LoVo (cell line): ENCODE results near the gene TMPRSS3.

ENCODE experiments used
- DNase-seq: peaks from one replicate; pipeline ENCODE4 v3.0.0-alpha.2; 2016; ENCODE audit warnings: low spot score

Gene TMPRSS3

DNA sequence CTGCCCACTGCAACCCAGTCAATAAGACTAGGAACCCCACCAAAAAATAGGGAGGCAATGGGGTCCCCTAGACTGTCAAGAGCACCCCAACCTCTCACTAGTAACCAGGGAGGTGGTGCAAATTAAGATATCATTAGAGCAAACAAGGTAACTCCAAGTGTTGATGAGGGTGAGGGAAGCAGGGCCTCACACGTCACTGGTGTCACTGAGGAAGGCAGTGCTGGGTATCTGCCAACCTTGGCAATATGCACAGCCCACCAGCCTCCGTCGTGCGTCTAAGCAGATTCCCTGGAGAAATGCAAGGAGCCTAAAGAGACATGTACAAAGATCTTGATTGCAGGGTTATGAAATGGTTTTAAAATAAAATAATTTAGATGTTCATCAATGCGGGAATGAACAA, 11.6 kb upstream of the TMPRSS3 start:
- DNase-seq = no peak

DNA sequence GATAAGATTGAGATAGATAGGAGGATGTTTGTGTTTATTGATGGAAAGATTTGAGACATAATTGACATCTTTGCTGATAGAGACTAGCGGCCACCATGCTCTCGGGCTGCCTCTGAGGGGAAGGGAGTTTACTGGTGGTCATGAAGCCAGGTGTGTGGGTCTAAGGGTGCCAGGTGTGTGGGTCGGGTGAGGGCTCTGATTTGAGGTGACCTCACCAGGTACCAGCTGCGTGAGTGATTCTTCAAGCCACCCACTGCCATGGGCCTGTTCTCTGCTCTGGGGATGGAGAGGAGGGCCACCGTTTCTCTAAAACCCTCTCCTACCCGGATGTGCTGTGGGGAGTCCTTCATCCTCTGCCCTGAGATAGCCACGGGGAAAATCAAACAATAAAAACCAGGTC, 11.0 kb upstream of the TMPRSS3 start:
- no peak for DNase-seq

DNA sequence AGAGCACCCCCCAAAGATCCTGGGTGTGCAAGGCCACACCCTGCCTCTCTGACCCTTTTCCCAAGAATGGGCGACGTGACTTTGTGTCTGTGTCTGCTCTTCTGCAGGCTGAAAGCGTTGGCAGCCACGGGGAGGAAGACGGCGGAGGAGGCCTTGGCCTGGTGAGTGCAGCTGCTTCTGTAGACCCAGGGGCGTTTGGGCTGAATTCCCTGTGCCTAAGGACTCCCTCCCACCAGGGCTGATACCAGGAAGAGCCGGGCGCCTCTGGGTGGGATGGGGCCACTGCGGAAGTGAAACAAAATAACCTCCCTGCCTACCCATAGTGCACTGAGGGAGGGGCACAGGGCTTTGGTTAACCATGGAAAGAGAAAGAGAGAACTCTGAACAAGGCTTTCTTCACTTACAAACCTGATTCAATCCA, 10.4 kb upstream of the TMPRSS3 start:
- DNase-seq = no peak

DNA sequence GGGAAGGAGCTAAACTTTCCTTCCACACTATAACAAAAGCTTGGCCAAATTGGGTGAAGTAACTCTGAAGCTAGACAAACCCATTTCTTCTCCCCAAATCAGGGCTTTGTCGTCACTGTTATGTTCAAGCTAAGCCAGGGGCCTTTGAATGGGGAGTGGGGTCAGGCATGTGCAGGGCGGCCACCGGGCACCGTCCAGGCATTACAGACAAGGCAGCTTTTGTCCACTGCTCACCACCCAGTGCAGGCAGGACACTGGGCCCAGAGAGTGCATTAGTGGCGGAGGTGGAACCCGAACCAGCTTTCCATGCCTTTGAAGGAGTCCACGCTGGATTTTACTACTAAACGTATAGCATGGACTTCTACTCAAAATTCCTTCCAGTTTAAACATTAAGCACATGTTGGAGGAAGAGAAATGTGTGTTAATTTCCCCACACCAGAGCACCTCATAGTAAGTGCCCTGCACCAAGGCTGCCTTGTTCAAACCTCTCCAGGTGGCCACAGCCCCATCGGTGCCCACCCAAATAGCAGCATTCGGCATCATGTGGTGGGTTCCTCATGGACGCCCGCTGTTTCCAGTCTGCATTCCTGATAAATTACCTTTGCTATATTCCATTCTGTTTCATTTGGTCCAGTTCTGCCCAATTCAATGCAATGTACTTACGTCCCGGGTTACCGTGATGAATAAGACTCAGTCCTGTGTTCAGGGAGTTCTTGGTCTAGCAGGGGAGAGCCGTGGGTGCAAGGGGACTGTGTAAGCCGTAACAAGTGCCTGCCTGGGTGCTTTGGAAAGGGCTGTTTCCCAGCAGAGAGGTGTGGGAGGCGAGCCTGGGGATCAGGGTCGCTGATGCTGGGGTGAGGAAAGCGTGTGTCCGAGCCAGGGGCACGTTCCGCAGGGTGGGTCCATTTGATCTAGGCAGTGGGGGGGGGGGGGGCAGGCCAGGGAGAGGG, 9.5 kb upstream of the TMPRSS3 start:
- DNase-seq = no peak

DNA sequence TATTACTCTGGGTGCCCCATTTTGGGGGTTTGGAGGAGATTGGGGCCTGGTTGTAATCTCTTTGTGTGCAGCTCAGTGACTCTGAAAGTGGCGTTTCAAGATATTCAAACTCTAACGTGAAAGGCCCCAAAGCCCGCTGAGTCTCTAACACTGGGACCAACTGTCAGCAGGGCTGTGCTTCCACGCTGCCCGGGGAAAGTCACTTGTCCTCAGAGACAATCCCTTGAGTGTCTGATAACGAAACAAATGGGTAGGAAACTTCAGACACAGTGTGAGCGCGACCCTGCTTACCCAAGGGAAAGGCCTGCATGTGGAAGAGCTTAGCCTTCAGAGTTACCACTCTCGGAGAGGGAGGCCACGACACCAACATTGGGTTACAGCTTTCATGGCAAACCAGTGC, 8.7 kb upstream of the TMPRSS3 start:
- no peak for DNase-seq

DNA sequence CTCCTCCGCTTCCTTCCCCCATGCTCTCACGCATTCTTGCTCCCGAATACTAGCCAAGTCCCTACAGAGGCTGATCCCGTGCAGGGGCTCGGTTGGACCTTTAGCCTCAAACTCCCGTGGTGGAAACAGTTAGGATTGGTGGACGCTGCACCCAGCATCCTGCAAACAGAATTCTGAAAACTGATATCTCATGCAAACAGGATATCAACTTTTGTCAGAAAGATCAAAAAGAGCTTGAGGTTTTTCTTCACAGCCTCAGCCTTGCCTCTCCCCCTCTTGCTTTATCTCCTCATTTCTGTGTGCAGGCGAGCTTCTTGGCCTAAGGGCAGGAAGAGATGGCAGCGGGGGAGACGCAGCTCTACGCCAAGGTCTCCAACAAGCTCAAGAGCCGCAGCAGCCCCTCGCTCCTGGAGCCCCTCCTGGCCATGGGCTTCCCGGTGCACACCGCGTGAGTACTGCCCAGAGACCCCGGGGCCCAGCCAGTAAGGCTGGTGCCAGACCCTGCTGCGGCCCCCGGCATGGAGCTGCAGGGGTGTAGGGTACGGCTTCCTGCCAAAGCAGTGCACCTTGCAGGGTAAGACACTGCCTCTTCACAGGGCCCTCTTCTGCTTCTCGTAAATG, 7.9 kb upstream of the TMPRSS3 start, which contains the start of gene UBASH3A:
Gene UBASH3A (plus strand): TSS at position 292 of the 621 bp plus-strand sequence. CDS start 44 bp downstream, at position 336.
- no peak for DNase-seq

DNA sequence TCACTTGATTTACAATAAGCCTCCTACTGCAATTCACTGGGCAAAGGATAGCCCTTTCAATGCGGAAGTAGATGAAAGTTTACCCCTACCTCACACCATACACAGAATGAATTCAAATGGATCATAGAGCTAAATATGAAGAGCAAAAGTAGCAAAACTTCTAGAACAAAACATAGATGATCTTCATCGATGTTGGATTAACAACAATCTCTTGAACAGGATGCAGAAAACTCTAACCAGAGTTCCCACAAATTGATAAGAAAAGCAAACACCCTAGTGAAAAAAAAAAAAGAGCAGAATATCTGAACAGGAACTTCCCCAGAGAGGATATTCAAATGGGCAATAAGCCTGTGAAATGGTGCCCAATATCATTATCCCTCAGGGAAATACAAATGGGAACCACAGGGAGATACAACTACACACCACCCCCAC, 6.0 kb upstream of the TMPRSS3 start:
- DNase-seq = no peak

DNA sequence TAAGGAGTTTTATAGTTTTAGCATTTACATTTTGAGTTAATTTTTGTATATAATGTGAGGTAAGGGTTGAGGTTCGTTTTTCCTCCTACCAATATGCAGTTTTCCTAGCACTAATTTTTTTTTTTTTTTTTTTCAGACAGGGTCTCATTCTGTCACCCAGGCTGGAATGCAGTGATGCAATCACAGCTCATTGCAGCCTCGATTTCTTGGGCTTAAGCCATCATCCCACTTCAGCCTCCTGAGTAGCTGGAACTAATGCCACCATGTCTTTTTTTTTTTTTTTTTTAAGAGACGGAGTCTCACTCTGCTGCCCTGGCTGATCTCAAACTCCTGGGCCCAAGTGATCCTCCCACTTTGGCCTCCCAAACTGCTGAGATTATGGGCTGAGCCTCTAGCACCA, 5.3 kb upstream of the TMPRSS3 start:
- DNase-seq = no peak

DNA sequence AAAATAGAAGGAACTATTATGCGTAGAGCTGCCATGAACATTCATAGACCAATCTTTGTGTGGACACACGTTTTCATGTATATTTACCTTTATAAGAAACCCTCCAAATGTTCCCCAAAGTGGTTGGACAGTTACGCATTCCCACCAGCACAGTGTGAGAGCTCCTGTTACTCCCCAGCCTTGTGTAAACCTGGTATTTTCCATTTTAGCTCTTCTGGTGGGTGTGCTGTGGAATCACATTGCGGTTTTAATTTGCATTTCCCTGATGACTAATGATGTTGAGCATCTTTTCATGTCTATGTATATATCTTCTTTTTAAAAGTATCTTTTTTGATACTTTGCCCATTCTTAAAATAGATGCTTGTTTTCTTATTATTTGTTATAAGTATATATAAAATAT, 4.7 kb upstream of the TMPRSS3 start:
- DNase-seq = no peak

DNA sequence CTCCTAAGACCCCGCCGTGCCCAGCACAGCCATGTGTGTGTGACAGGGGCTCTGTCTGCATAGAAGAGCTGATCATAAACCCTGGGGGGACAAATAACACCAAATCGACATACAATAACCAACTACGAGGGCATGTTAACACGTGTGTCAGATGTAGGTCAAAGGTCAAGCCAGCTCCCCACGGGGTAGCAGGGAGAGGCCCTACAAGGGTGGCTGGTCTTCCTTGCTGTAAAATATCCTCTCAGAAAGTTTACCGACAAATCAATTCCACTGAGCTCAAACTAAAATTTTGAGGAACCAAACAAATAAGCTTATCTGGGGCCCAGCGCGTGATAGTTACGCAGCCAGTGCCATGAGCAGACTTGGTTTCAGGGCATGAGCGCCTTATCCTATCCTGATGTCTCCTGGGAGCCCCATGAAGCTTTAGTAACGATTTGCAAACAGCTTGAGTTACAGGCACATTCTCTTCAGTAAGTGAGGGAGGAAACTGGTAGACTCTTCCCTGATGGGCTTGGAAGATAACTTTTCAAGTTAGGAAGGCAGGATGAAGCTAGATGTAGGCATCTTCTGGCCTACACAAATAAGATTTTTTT, 2.7 kb upstream of the TMPRSS3 start:
- DNase-seq = no peak

DNA sequence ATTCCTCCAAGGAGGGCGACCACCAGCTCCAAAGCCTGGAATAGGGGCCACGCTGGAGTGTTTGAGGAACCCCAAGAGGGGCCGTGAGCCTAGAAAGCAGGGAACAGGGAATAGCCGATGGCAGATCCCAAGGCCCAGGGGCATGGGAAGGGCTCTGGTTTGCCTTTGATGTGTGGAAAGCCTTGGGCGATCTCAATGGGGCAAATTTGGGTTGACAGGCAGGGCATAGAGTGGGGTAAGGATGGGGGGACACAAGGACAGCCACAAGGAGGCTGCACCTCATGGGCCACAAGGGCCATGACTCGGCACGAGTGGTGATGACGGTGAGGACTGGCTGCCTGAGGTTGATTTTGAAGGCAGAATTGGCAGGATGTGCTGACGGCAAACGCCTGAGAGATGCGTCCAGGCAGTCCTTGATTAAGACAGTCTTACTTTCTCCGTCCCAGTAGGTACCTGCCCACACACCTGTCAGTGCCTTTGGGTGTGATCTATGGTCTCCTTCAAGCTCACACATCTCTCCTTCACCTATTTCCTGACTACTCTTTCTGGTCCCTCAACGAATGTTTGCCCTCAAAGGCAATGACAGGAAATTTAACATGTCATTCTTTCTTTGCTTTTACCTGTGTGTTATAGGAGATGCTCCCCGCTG, 2.0 kb upstream of the TMPRSS3 start:
- no peak for DNase-seq

DNA sequence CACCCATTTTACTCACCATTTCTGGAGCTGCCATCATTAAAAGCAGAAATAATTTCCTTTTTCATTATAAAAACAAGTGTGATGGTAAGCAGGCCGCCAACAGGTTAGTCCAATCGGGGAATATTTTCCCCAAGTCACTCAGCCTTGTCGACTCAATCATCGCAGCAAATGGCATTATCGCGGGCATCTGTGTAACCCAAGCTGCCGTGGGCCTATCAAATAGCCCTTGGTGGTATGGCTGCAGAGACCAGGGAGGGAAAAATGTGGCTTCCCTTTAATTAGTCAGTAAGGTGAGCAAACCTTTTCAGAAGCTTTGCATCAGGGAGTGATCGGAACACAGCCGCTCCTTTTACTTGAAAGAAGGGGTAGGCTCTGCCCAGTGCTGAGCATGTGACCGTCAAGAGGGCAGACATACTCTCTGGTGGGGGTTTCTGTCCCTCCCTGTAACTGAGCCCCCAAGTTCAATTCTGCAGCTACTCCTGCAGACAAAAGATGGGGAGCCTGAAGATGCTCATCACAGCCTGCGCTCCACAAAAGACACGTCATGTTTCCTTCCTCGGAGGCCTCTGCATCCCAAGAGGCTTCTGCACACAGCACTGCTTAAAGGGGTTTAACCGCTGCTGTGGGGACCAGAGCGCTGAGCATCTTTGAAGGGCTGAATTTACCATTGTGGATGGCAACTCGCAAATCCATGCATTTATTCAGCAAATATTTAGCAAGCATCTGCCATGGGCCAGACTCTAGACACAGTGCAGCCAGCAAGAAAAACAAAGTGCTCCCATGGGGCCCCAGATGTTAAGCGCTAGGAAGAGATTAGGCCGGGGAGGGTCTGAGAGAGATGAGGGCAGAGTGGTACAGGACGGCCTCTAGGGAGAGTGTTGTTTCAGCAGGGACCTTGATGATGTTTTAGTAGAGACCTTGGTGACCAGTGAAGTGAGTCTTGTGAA, 1.2 kb upstream of the TMPRSS3 start:
- no peak for DNase-seq

DNA sequence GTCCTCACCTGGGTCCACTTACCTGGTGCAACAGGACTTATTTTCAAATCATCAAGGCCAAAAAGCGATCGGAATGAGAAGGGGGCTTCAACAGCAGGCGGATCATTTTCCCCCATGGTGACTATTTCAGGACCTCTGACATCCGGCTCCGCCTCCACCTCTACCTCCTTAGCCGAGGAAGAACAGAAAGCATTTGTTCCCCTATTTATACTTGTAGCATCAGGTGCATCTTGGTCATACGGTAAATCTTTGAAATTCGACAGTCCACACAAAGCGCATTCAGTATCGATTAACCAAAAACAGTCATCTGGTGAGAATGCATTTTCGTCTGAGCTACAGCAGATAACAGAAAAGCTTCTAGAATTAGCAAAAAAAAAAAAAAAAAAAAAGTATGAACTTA, 550 bp downstream of the TMPRSS3 start:
- no peak for DNase-seq

DNA sequence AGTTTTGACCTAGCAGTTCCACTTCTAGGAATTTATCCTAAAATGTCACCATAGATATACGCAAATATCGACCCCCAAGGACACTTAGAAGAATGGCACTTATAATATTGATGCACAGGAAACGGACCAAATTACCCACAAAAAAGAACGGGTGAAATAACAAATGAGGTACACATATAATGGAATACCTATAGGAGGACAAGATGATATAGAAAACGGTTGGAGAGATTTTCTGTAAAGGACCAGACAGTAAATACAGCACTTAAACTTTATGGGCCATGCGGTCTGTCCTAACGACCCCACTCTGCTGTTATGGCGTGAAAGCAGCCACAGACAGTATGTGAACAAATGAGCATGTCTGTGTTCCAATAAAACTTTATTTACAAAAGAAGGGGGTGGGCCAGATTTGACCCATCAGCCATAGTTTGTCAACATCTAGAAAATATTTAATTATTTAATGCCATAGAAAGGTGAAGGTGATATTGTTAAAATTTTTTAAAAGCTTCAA, 2.4 kb downstream of the TMPRSS3 start:
- DNase-seq = no peak

DNA sequence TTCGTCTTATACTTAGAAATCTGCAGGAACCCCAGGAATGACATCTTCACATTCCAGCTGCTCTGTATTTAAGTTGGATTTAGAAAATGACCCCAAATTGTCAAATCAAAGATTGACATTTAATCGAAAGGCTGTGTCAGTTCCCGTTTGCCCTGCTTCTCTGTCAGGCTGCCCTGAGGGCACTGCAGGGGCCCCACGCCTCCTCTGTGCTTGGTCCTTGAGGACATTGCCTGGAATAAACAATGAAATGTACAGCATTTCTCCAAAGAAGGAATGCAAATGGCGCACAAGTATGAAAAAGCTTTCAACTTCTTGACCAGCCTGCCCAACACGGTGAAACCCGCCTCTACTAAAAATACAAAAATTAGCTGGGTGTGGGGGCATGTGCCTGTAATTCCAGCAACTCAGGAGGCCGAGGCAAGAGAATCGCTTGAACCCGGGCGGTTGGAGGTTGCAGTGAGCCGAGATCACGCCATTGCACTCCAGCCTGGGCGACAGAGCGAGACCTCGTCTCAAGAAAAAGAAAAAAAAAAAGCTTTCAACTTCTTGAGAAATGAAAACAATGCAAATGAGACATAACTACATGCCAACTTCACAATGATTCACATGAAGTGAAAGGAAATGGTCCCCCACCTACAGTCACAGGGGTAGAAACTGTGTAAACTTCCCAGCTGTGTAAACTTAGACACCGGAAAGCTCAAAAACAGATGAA, 3.0 kb downstream of the TMPRSS3 start:
- no peak for DNase-seq

DNA sequence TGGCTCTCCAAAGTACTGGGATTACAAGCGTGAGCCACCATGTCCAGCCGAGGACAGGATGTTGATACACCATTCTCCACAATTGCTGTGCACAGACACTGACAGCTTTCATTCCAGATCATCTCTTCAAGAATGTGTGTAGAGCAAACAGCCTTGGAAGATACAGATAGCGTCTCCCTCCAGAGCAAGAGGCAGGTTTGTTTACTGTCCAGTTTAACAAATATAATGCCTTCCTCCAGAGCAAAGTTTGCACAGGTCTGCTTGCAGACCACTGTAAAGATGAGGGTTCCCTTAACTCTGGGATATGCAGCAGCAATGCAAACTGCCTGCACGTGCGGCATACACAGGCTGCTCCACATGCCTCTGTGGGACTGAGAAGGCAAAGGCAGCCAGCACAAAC, 4.6 kb downstream of the TMPRSS3 start:
- no peak for DNase-seq

DNA sequence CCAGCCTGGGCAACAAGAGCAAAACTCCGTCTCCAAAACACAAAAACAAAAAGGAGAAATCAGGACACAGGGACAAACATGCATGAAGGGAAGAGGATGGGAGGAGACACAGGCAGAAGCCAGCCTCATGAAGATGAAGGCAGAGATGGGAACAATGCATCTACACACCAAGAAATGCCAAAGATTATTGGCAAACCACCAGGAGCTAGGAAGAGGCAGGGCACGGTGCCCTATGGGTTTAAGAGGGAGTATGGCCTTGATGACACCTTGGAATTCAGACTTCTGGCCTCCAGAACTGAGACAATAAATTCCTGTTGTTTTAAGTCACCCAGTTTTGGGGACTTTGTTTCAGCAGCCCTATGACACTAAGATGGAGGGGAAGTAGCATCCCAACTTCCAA, 5.2 kb downstream of the TMPRSS3 start:
- DNase-seq = peak; percentile 49

DNA sequence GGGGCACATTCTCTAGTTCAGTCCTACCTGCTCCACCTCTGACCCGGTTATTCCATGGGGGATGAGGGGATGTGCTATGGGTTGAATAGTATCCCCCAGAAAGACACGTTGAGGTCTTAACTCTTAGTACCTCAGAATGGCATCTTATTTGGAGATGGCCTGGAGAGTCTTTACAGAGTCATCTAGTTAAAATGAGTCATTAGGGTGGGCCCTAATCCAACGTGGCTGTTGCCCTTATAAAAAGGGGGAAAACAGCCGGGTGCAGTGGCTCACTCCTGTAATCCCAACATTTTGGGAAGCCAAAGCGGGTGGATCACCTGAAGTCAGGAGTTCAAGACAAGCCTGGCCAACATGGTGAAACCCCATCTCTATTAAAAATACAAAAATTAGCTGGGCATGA, 5.7 kb downstream of the TMPRSS3 start:
- DNase-seq = peak; percentile 45

DNA sequence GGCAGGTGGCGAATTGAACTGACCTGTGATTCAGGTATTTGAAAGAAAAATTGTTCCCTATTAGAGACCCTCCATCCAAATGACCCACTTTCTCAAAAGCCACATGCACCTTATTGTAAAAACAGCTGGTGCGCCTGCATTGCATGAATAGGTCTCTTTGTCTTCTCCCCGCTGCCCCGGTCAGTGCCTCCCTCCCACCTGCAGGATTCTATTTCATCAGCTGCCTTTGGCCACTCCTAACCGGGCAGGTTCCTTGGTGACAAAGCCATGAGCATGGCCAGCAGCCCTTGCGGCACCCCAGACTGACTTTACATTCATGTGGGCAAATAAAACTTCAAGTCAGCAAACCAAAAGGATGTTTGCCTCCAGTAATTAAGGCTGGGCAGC, 6.4 kb downstream of the TMPRSS3 start:
- peak; percentile 42 for DNase-seq

DNA sequence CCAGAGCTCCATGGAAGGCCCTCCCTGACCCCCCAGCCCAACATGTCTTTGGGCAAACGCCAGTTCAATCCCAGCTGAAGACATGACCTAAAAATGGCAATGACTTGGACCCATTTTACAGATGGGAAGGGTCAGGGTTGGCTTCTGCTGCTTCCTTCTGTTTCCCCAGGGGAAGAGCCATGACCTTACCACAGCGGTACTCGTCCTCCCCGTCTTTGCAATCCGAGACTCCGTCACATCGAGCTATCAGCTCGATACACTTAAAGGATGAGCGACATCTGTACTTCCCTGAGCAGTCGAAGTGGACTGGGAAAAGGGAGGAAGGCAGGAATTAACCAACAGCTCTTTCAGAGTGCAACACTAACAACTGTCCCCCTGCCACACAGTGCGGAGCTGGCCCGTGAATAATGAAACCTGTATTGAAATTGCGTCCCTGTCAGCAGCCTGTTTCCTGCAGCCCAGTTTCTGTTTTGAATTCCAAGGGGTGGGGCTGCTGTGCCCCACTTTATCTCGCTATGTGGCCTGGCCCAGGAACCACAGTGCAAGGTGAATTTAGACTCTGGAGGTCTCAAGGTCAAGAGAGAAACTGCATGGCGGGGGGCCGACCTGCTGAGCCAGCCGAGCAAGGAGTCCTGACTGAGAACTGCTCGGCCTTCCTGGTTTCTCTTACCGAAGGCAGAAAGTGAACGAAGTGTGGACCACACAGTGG, 7.0 kb downstream of the TMPRSS3 start:
- DNase-seq = no peak
